Measurements from ENCODE around the gene ARMC9. TPM values are rescaled to one million over a fixed set of nuclear protein-coding genes. Genes with fewer than 3 reads are reported as not detected.
"Not testable (repeated sequence)": the region's sequence is repeated elsewhere in the genome, so short reads cannot be mapped to it uniquely, and the experiment has no call there.

The ARMC9 gene
- polyA plus RNA-seq (ENCODE audit: insufficient read length): 3.9 TPM

- DNase-seq (ENCODE audit: low read depth): peak; percentile 41
Observed at GRCh38 chr2:231198291-231199173, at the start of gene ARMC9. Gene ARMC9, plus strand, starts transcription at chr2:231198631. Its CDS starts 7,608 bp downstream, at chr2:231206239.

- no peak for DNase-seq (ENCODE audit: low read depth)
Observed at GRCh38 chr2:231152800-231153557, 45.5 kb upstream of the ARMC9 start.

- no peak for DNase-seq (ENCODE audit: low read depth)
Observed at GRCh38 chr2:231159306-231159705, 39.1 kb upstream of the ARMC9 start.

- no peak for DNase-seq (ENCODE audit: low read depth)
Observed at GRCh38 chr2:231160701-231161100, 37.7 kb upstream of the ARMC9 start.

GRCh38 chr2:231161252-231161839 is 37.1 kb upstream of the ARMC9 start:
- DNase-seq (ENCODE audit: low read depth): no peak

- DNase-seq (ENCODE audit: low read depth): no peak
Observed at GRCh38 chr2:231161877-231162329, 36.5 kb upstream of the ARMC9 start.

- no peak for DNase-seq (ENCODE audit: low read depth)
Observed at GRCh38 chr2:231163011-231163410, 35.4 kb upstream of the ARMC9 start.

- DNase-seq (ENCODE audit: low read depth): no peak
Observed at GRCh38 chr2:231163414-231164095, 34.9 kb upstream of the ARMC9 start.

- DNase-seq (ENCODE audit: low read depth): no peak
Observed at GRCh38 chr2:231167745-231168459, 30.5 kb upstream of the ARMC9 start.

- no peak for DNase-seq (ENCODE audit: low read depth)
Observed at GRCh38 chr2:231168460-231169139, 29.8 kb upstream of the ARMC9 start.

- no peak for DNase-seq (ENCODE audit: low read depth)
Observed at GRCh38 chr2:231169488-231169887, 28.9 kb upstream of the ARMC9 start.

GRCh38 chr2:231170055-231170454 is 28.4 kb upstream of the ARMC9 start:
- DNase-seq (ENCODE audit: low read depth): no peak

GRCh38 chr2:231172025-231172424 is 26.4 kb upstream of the ARMC9 start:
- DNase-seq (ENCODE audit: low read depth): no peak

GRCh38 chr2:231174211-231174651 is 24.2 kb upstream of the ARMC9 start:
- no peak for DNase-seq (ENCODE audit: low read depth)

- no peak for DNase-seq (ENCODE audit: low read depth)
Observed at GRCh38 chr2:231176066-231176465, 22.4 kb upstream of the ARMC9 start.

GRCh38 chr2:231177156-231178025 is 21.0 kb upstream of the ARMC9 start:
- DNase-seq (ENCODE audit: low read depth): no peak

- not testable (repeated sequence) for DNase-seq (ENCODE audit: low read depth)
Observed at GRCh38 chr2:231178805-231179204, 19.6 kb upstream of the ARMC9 start.

GRCh38 chr2:231181860-231182512 is 16.4 kb upstream of the ARMC9 start:
- no peak for DNase-seq (ENCODE audit: low read depth)

- no peak for DNase-seq (ENCODE audit: low read depth)
Observed at GRCh38 chr2:231182513-231182899, 15.9 kb upstream of the ARMC9 start.

Data from forelimb muscle (tissue), 1 donor.